Kasumi-1 (cell line): ENCODE data around the gene SLC25A42.

Experiments used
- DNase-seq, 2 experiments: peaks; one replicate each; lab custom pipeline; 2025; lab: John Stamatoyannopoulos, UW

SLC25A42 gene

DNA sequence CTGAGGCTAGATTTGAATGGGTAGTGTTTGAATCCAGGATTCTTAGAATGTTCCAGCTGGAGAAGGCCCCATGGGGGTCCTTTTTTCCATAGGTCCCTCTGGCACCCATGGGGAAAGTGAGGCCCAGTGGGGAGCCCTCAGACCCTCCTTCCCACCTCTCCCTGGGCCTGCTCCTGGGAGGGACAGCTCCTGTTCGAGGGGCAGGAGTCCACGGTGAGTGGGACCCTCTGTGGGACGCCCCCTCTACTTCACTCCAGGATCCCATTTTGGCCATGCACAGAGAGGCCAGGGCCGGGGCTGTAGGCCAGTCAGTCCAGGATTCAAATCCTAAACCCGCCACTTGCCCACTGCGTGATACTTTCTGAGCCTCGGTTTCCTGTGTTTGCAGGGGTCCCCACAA is 98.7 kb downstream of the SLC25A42 start:
- DNase-seq = no peak
